HCT116 (cell line): ENCODE measurements around the gene DUXB. TPM values are rescaled to one million over a fixed set of nuclear protein-coding genes. Genes with fewer than 3 reads are reported as not detected.
A peak's percentile ranks its signal among the peaks of the same experiment; 100 is the strongest.

ENCODE experiments used
- ATAC-seq: fragments of 200-7000 bp; cut with Tn5 transposase; 2 replicates; pipeline ENCODE4 v1.9.1; 2020; ENCODE audit warnings: mild to moderate bottlenecking, moderate library complexity
- BruUV-seq: library from RNA; stranded (reverse); fragments of 400-500 nt; replicated peaks from 2 replicates; lab custom pipeline; 2021; lab: Mats Ljungman, UMichigan
- CTCF ChIA-PET: fragments of 300-600 bp; sonication (Branson Sonifier 250); formaldehyde crosslinking; loops from one replicate; lab custom pipeline; 2021; ENCODE audit warnings: antibody characterized with exemption; lab: Charles Lee
- POLR2A ChIA-PET: fragments of 300-600, 350-600 bp; sonication (Branson Sonifier 250); formaldehyde crosslinking; loops from one replicate; lab custom pipeline; 2021; ENCODE audit warnings: antibody characterized with exemption; lab: Charles Lee
- RAD21 ChIA-PET, 2 experiments: fragments of 300-600 bp; sonication (Branson Sonifier 250); formaldehyde crosslinking; loops; one replicate each; lab custom pipeline; 2023; ENCODE audit warnings: low total read pairs in 2 of 2; ENCODE audit not compliant: uncharacterized antibody in 2 of 2, unreplicated experiment in 2 of 2, low non-redundant PET in 1 of 2; lab: Charles Lee
- DNase-seq: peaks from one replicate; pipeline ENCODE4 v3.0.0-alpha.2; 2010; ENCODE audit warnings: low read depth, low spot score
- H2AFZ ChIP-seq: fragments of 200-600 bp; shearing (Covaris generic), sonication (generic); 2 replicates; pipeline ENCODE4 v1.6.1; 2017; ENCODE audit warnings: low read depth, mixed run types, mixed read lengths, antibody characterized with exemption, low read length; ENCODE audit not compliant: poor library complexity, severe bottlenecking
- H3K27ac ChIP-seq: 2 replicates; pipeline ENCODE4 v1.5.1; 2012; ENCODE audit warnings: low read depth, low read length
- H3K27me3 ChIP-seq: fragments of 200-600 bp; sonication (generic); 2 replicates; pipeline ENCODE4 v1.6.1; 2016; ENCODE audit warnings: mixed run types, low read length, mixed read lengths; ENCODE audit not compliant: insufficient read depth
- H3K36me3 ChIP-seq, 2 experiments: fragments of 200-500 bp in 1 of 2; fragments of 200-600 bp in 1 of 2; sonication (Bioruptor generic) in 1 of 2; sonication (generic) in 1 of 2; 2 replicates each; pipeline versions ENCODE4 v1.5.1 to v1.6.1; 2014 to 2016; ENCODE audit warnings: low read length in 2 of 2, inconsistent platforms in 1 of 2, mixed read lengths in 1 of 2, mixed run types in 1 of 2; ENCODE audit not compliant: insufficient read depth in 2 of 2, control insufficient read depth in 1 of 2
- H3K4me1 ChIP-seq, 2 experiments: fragments of 200-600 bp in 1 of 2; sonication (generic) in 1 of 2; 2 replicates each; pipeline versions ENCODE4 v1.5.1 to v1.6.1; 2012 to 2017; ENCODE audit warnings: low read length in 2 of 2, inconsistent platforms in 1 of 2, mild to moderate bottlenecking in 1 of 2, mixed read lengths in 1 of 2, mixed run types in 1 of 2, moderate library complexity in 1 of 2; ENCODE audit not compliant: insufficient read depth in 2 of 2, control insufficient read depth in 1 of 2
- H3K4me2 ChIP-seq: fragments of 200-600 bp; sonication (generic); 2 replicates; pipeline ENCODE4 v1.6.1; 2017; ENCODE audit warnings: mixed run types, low read length, mixed read lengths
- H3K4me3 ChIP-seq, 2 experiments: fragments of 200-600 bp in 1 of 2; sonication (generic) in 1 of 2; replicated peaks in 1 of 2; 2 replicates each; pipeline ENCODE4 v1.5.1; 2011 to 2016; ENCODE audit warnings: low read length in 2 of 2, control low read depth in 1 of 2, low read depth in 1 of 2, mild to moderate bottlenecking in 1 of 2, mixed read lengths in 1 of 2, mixed run types in 1 of 2
- H3K79me2 ChIP-seq: fragments of 200-600 bp; sonication (generic); 2 replicates; pipeline ENCODE4 v1.6.1; 2017; ENCODE audit warnings: mild to moderate bottlenecking, mixed run types, low read length, moderate library complexity, mixed read lengths; ENCODE audit not compliant: insufficient read depth
- H3K9ac ChIP-seq: fragments of 200-600 bp; sonication (generic); 2 replicates; pipeline ENCODE4 v1.6.1; 2016; ENCODE audit warnings: low read length, mixed read lengths
- H3K9me2 ChIP-seq: fragments of 200-600 bp; sonication (generic), shearing (Covaris generic); 2 replicates; pipeline ENCODE4 v1.6.1; 2017; ENCODE audit warnings: mixed run types, mild to moderate bottlenecking, moderate library complexity; ENCODE audit not compliant: insufficient read depth
- H3K9me3 ChIP-seq, 2 experiments: fragments of 200-500 bp in 1 of 2; fragments of 200-600 bp in 1 of 2; sonication (Bioruptor generic) in 1 of 2; sonication (generic) in 1 of 2; 2 replicates each; pipeline ENCODE4 v1.6.1; 2014 to 2017; ENCODE audit warnings: low read length in 2 of 2, mixed read lengths in 2 of 2, inconsistent platforms in 1 of 2, low read depth in 1 of 2, mild to moderate bottlenecking in 1 of 2, mixed run types in 1 of 2, moderate library complexity in 1 of 2; ENCODE audit not compliant: control insufficient read depth in 1 of 2, insufficient read depth in 1 of 2
- H4K20me1 ChIP-seq: fragments of 200-600 bp; sonication (generic), shearing (Covaris generic); 2 replicates; pipeline ENCODE4 v1.6.1; 2017; ENCODE audit warnings: mixed run types, mild to moderate bottlenecking, moderate library complexity; ENCODE audit not compliant: insufficient read depth
- CBX3 ChIP-seq: IDR thresholded peaks from 2 replicates; pipeline ENCODE4 v1.6.1; 2012; ENCODE audit warnings: low read depth
- CTCF ChIP-seq, 3 experiments: fragments of 200-600 bp in 1 of 3; sonication (generic) in 1 of 3; IDR thresholded peaks in 2 of 3; conservative IDR thresholded peaks in 1 of 3; 2 replicates each; pipeline ENCODE4 v1.5.1; 2012 to 2017; ENCODE audit warnings: low read depth in 2 of 3, low read length in 2 of 3, antibody characterized with exemption in 1 of 3, borderline replicate concordance in 1 of 3, control low read depth in 1 of 3, mild to moderate bottlenecking in 1 of 3, mixed read lengths in 1 of 3, mixed run types in 1 of 3, moderate library complexity in 1 of 3; ENCODE audit not compliant: insufficient read depth in 1 of 3
- EGR1 ChIP-seq: IDR thresholded peaks from 2 replicates; pipeline ENCODE4 v1.6.1; 2012; ENCODE audit warnings: low read depth
- ELF1 ChIP-seq: IDR thresholded peaks from 2 replicates; pipeline ENCODE4 v1.6.1; 2012; ENCODE audit warnings: low read depth, borderline replicate concordance
- EZH2 ChIP-seq: fragments of 200-600 bp; sonication (generic); IDR thresholded peaks from 2 replicates; pipeline ENCODE4 v1.6.1; 2017; ENCODE audit warnings: antibody characterized with exemption, mixed run types
- EZH2phosphoT487 ChIP-seq: fragments of 200-600 bp; IDR thresholded peaks from 2 replicates; pipeline ENCODE4 v1.6.1; 2018; ENCODE audit warnings: antibody characterized with exemption, borderline replicate concordance
- FOSL1 ChIP-seq: IDR thresholded peaks from 2 replicates; pipeline ENCODE4 v1.6.1; 2012; ENCODE audit warnings: low read depth
- JUND ChIP-seq: IDR thresholded peaks from 2 replicates; pipeline ENCODE4 v1.6.1; 2012
- POLR2A ChIP-seq: IDR thresholded peaks from 2 replicates; pipeline ENCODE4 v1.7.0; 2011; ENCODE audit warnings: borderline replicate concordance; ENCODE audit not compliant: insufficient read depth, insufficient read length; ENCODE audit errors: extremely low read depth
- RAD21 ChIP-seq: IDR thresholded peaks from 2 replicates; pipeline ENCODE4 v1.6.1; 2012; ENCODE audit warnings: low read depth, mild to moderate bottlenecking
- SIN3A ChIP-seq: IDR thresholded peaks from 2 replicates; pipeline ENCODE4 v1.6.1; 2012; ENCODE audit warnings: low read depth
- SP1 ChIP-seq: IDR thresholded peaks from 2 replicates; pipeline ENCODE4 v1.6.1; 2012; ENCODE audit warnings: low read depth
- SRF ChIP-seq: IDR thresholded peaks from 2 replicates; pipeline ENCODE4 v1.6.1; 2012; ENCODE audit warnings: low read depth
- TCF7L2 ChIP-seq: IDR thresholded peaks from 2 replicates; pipeline ENCODE4 v1.7.0; 2011; ENCODE audit warnings: borderline replicate concordance, inconsistent platforms; ENCODE audit not compliant: insufficient read depth, insufficient read length; ENCODE audit errors: extremely low read depth
- ZBTB33 ChIP-seq: IDR thresholded peaks from 2 replicates; pipeline ENCODE4 v1.6.1; 2011; ENCODE audit warnings: mild to moderate bottlenecking, low read length, moderate library complexity; ENCODE audit not compliant: insufficient replicate concordance; ENCODE audit errors: extremely low read depth
- ZFX ChIP-seq: fragments of 450-650 bp; IDR thresholded peaks from 2 replicates; pipeline ENCODE4 v1.6.1; 2017
- ZNF274 ChIP-seq: fragments of 200-500 bp; sonication (Bioruptor generic); IDR thresholded peaks from 2 replicates; pipeline ENCODE4 v1.6.1; 2014; ENCODE audit warnings: mild to moderate bottlenecking, low read depth, low read length, inconsistent platforms
- intact Hi-C: fragments of 100-400 bp; cut with micrococcal nuclease; formaldehyde crosslinking; loops from 2 replicates; pipeline ENCODE4 v1.10.0; 2022
- total RNA-seq: library from RNA; stranded (reverse); gene quantifications from one replicate; pipeline ENCODE4 v1.2.1, GENCODE V29; 2021; ENCODE audit not compliant: unreplicated experiment

Gene DUXB
- total RNA-seq, 1 experiment from 2014 or later, result not detected

GRCh38 chr16:75702242-75702641, 981 bp upstream of the DUXB start:
- Histone ChIP-seq H3K4me1 (no peaks in the 10 kb centered on the region), H4K20me1 (no peaks in the 10 kb centered on the region), H3K9me2 (no peaks in the 10 kb centered on the region), H3K27ac (no peak overlapping the region), H3K9ac (no peak overlapping the region), H2AFZ (no peak overlapping the region), H3K27me3 (peaks cover 4% of the 10 kb centered on the region; the same call in 1 of the 2 replicates), H3K4me2 (no peak overlapping the region), H3K4me3 (no peak overlapping the region), H3K9me3 (no peaks in the 10 kb centered on the region), H3K79me2 (no peaks in the 10 kb centered on the region), H3K36me3 (no peaks in the 10 kb centered on the region)
- intact Hi-C loops, result no loop called here
- ATAC-seq, result 0 out of 2 replicates have a peak, but pooled peaks have one; percentile 27
- DNase-seq, result no peak
- POLR2A ChIA-PET, result no interaction called here
- RAD21 ChIA-PET, result no interaction called here
- no TSS peak for BruUV-seq
- no peak for TF ChIP-seq RAD21
- CTCF ChIA-PET, result no interaction called here

- no peak overlapping the region for H3K9ac ChIP-seq
- no peak overlapping the region for H3K4me3 ChIP-seq
- RAD21 ChIA-PET, result no interaction called here
- H3K9me2 ChIP-seq, result no peaks in the 10 kb centered on the region
- DNase-seq (no peak), ATAC-seq (no peak)
- no peaks in the 10 kb centered on the region for H3K4me1 ChIP-seq
- CTCF ChIA-PET, result no interaction called here
- H3K27ac ChIP-seq, result no peak overlapping the region
- no peaks in the 10 kb centered on the region for H4K20me1 ChIP-seq
- H3K4me2 ChIP-seq, result no peak overlapping the region
- H2AFZ ChIP-seq, result no peak overlapping the region
- BruUV-seq, result no TSS peak
- H3K9me3 ChIP-seq, result no peaks in the 10 kb centered on the region
- no peaks in the 10 kb centered on the region for H3K36me3 ChIP-seq
- no peaks in the 10 kb centered on the region for H3K79me2 ChIP-seq
- POLR2A ChIA-PET, result no interaction called here
- intact Hi-C loops, result no loop called here
- no peaks in the 10 kb centered on the region for H3K27me3 ChIP-seq
- no peak for TF ChIP-seq CBX3
- no peak for TF ChIP-seq SP1
- TF ChIP-seq ZBTB33, result no peak
- TF ChIP-seq POLR2A, result no peak
- TF ChIP-seq ZFX, result no peak
- TF ChIP-seq FOSL1, result no peak
- TF ChIP-seq JUND, result no peak
- TF ChIP-seq EZH2, result no peak
- no peak for TF ChIP-seq EGR1
- TF ChIP-seq CTCF (IDR thresholded peaks at IDR 0.05 in 2 of 3, conservative IDR thresholded peaks at IDR 0.05 in 1 of 3; ENCODE audit: borderline replicate concordance in 1 of 3, insufficient read depth in 1 of 3, low read depth in 2 of 3, low read length in 2 of 3), result no peak
- TF ChIP-seq ZNF274, result no peak
- TF ChIP-seq EZH2phosphoT487, result no peak
- no peak for TF ChIP-seq RAD21
- TF ChIP-seq SIN3A, result no peak
- no peak for TF ChIP-seq ELF1
- TF ChIP-seq TCF7L2, result no peak
- no peak for TF ChIP-seq SRF
These were observed 3.7 kb downstream of the DUXB start for GRCh38 chr16:75697571-75697970.
